Neutrophil (primary cell): ENCODE data around the gene CD248.
A peak's percentile ranks its signal among the peaks of the same experiment; 100 is the strongest.
"Not testable (repeated sequence)": the region's sequence is repeated elsewhere in the genome, so short reads cannot be mapped to it uniquely, and the experiment has no call there.

ENCODE experiments used
- H3K27ac ChIP-seq: fragments of 200-600 bp; sonication (generic); 2 replicates; pipeline ENCODE4 v1.5.1; 2016; ENCODE audit warnings: mild to moderate bottlenecking, moderate library complexity
- H3K27me3 ChIP-seq: fragments of 200-600 bp; sonication (generic); 2 replicates; pipeline ENCODE4 v1.6.0; 2016; ENCODE audit warnings: mild to moderate bottlenecking
- H3K36me3 ChIP-seq: fragments of 200-600 bp; sonication (generic); 2 replicates; pipeline ENCODE4 v1.5.1; 2017
- H3K4me1 ChIP-seq, 2 experiments: fragments of 200-600 bp in 1 of 2; sonication (generic) in 1 of 2; 1 replicate in 1 of 2; 2 replicates in 1 of 2; pipeline versions ENCODE4 v1.5.1 to v1.6.1; 2013 to 2016; ENCODE audit warnings: low read depth in 1 of 2, low read length in 1 of 2, mild to moderate bottlenecking in 1 of 2, moderate library complexity in 1 of 2; ENCODE audit not compliant: control insufficient read depth in 1 of 2, insufficient read depth in 1 of 2
- H3K4me3 ChIP-seq, 2 experiments: fragments of 200-600 bp in 1 of 2; sonication (generic) in 1 of 2; 1 replicate in 1 of 2; 2 replicates in 1 of 2; pipeline ENCODE4 v1.5.1; 2013 to 2016; ENCODE audit warnings: low read depth in 1 of 2, low read length in 1 of 2, mild to moderate bottlenecking in 1 of 2, moderate library complexity in 1 of 2
- H3K9me3 ChIP-seq: fragments of 200-600 bp; sonication (generic); 2 replicates; pipeline ENCODE4 v1.5.1; 2016
- TF ChIP-seq, protein P1 (sequence below): fragments of 200-600 bp; sonication (generic); IDR thresholded peaks from 2 replicates; pipeline ENCODE4 v1.5.1; 2016; ENCODE audit warnings: antibody characterized with exemption

Gene CD248

DNA sequence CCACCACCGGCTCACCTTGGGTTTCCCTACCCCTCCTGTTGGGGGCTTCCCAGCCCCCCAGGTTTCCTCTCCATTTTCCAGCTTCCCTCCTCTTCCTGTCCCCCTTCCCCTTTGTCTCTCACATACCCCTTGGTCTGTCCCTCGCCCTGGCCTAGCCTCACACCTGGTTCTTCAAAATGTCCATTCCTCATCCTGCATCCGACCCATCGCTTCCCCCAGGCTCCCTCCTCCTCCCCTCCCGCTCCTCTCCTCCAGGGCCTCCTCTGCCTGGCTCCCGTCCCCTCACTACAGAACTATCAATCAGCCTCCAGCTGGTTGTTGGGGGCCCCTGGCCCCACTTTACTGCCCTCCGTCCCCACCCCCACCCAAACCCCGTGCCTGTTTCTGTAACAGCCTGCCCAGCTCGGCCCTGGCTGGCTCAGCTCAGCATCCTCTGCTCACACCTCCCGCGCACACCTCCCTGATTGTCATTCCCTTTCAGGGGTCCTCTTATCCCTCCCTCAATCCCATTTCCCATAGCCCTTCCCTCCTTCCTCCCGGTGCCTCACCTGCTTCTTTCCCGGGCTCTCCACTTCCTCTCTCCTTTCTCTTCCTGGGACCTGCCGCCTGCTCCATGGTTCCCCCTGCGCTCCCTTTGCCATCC is 37.6 kb downstream of the CD248 start:
- H3K4me3 ChIP-seq: no peak overlapping the region
- peaks cover 32% of the 10 kb centered on the region for H3K27me3 ChIP-seq
- peaks cover 16 to 29% of the 10 kb centered on the region in 2 experiments for H3K4me1 ChIP-seq
- no peak overlapping the region for H3K27ac ChIP-seq
- TF ChIP-seq, protein P1, sequence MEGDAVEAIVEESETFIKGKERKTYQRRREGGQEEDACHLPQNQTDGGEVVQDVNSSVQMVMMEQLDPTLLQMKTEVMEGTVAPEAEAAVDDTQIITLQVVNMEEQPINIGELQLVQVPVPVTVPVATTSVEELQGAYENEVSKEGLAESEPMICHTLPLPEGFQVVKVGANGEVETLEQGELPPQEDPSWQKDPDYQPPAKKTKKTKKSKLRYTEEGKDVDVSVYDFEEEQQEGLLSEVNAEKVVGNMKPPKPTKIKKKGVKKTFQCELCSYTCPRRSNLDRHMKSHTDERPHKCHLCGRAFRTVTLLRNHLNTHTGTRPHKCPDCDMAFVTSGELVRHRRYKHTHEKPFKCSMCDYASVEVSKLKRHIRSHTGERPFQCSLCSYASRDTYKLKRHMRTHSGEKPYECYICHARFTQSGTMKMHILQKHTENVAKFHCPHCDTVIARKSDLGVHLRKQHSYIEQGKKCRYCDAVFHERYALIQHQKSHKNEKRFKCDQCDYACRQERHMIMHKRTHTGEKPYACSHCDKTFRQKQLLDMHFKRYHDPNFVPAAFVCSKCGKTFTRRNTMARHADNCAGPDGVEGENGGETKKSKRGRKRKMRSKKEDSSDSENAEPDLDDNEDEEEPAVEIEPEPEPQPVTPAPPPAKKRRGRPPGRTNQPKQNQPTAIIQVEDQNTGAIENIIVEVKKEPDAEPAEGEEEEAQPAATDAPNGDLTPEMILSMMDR: no peak
- H3K36me3 ChIP-seq: peaks cover 34% of the 10 kb centered on the region
- no peaks in the 10 kb centered on the region for H3K9me3 ChIP-seq

DNA sequence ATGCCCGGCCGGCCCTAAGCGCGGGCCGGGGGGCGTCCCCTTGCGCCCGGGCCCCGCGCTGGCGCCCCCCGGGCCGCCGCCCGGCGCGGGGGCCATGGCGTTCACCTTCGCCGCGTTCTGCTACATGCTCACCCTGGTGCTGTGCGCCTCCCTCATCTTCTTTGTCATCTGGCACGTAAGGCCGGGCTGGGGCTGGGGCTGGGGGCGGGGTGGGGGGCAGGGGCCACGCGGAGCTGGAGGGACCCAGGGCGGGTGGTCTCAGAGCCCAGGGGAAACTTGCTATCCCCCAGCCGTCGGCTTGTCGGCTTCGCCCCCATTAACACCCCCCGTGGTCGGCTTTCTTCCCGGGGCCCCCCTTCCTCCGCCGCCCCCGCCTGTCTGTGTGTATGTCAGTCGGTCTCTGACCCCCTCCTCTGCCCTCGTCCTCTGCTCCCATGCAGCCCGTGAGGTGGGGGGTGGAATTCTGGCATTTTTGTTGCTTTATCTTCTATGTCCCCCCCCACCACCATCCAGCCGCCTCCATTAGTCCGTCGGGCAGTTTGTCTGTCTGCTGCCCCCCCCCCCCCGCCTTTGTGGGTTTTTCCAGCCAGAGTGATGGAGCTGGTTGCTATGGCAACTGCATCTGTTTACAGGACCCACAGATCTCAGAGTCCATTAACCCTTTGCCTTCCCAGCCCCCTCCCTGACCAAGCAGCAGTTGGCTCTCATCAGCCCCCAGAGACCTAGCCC is 38.3 kb downstream of the CD248 start:
- Histone ChIP-seq H3K36me3 (peaks cover 41% of the 10 kb centered on the region), H3K4me3 (no peak overlapping the region), H3K9me3 (no peaks in the 10 kb centered on the region), H3K4me1 (peaks cover 16 to 29% of the 10 kb centered on the region in 2 experiments), H3K27me3 (peaks cover 32% of the 10 kb centered on the region), H3K27ac (no peak overlapping the region)
- TF ChIP-seq, protein P1: no peak

DNA sequence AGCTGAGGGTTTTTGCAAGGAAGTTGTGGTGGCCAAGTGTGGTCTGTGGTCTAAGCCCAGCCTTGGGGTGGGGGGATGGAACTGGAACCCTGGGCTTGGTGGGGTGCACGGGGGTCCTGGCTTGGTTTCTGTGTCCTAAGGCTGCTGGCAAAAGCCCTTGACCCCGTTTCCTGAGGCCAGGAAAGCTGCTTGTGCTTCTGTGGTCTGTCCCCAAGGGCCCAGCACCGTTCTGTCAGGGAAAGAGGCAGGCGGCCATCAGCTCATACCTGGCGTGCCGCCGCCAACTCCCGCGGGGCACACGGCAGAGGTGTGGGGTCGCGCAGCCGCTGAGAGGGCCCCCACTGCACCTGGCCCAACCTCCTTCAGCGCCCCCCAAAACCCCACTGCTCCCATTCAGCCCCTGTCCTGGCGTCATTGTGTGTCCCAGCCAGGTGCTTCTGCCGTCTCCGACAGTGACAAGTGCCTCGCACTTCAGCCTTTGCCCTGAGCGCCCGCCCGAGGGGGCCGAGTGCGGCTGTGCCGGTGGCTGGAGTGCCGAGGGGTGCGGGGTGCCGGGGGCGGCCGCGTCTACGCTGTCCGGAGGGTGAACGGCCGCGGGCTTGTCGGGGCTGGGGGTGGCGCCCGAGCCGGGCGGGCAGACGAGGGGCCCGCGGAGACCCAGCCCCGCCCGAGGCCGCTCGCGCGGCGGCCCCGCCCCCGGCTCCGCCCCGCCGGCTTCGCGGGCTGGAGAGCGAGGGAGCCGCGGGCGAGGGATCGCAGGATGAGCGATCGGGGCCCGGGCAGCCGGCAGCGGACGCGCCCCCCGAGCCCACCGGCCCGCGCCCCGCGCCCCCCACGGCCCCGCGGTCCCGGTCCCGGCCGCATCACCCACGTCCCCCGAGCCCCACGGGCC is 39.1 kb downstream of the CD248 start, which contains the start of gene CNIH2:
Gene CNIH2, plus strand, starts transcription at position 705 of the 892 bp plus-strand sequence. CDS start 282 bp downstream, outside the sequence.
- Histone ChIP-seq H3K27ac (peak within 1 kb of the TSS; percentile 20), H3K36me3 (peaks cover 49% of the 10 kb centered on the region), H3K9me3 (no peaks in the 10 kb centered on the region), H3K4me1 (peaks cover 15 to 26% of the 10 kb centered on the region in 2 experiments), H3K4me3 (peak within 1 kb of the TSS in 1 of 2 experiments; percentile 24), H3K27me3 (peaks cover 32% of the 10 kb centered on the region)
- TF ChIP-seq, protein P1: no peak

DNA sequence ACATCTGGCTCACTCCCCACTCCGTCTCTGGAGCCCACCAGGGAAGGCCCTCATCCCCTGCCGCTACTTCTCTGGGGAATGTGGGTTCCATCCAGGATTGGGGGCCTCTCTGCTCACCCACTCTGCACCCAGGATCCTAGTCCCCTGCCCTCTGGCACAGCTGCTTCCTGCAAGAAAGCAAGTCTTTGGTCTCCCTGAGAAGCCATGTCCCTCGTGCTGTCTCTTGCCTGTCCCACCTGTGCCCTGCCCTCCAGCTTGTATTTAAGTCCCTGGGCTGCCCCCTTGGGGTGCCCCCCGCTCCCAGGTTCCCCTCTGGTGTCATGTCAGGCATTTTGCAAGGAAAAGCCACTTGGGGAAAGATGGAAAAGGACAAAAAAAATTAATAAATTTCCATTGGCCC is 39.8 kb downstream of the CD248 start:
- not testable (repeated sequence) for H3K27ac ChIP-seq, H3K4me3 ChIP-seq, H3K9me3 ChIP-seq
- peaks cover 55% of the 10 kb centered on the region for H3K36me3 ChIP-seq
- H3K27me3 ChIP-seq: peaks cover 32% of the 10 kb centered on the region
- H3K4me1 ChIP-seq: peaks cover 12 to 19% of the 10 kb centered on the region in 2 experiments

DNA sequence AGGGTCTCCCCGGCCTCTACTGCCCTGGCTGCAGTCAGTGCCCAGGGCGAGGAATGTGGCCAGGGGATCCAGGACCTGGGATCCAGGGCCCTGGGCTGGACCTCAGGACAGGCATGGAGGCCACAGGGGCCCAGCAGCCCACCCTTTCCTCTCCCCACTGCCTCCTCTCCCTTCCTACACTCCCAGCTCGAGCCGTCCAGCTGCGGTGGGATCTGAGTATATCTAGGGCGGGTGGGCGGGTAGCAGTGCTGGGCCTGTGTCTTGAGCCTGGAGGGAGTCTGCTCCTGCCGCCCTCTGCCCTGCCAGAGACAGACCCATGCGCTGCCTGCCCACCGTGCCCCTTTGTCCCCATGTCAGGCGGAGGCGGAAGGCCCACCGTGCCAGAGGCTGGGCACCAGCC is 40.2 kb downstream of the CD248 start:
- not testable (repeated sequence) for H3K9me3 ChIP-seq, H3K4me3 ChIP-seq, H3K27ac ChIP-seq
- H3K27me3 ChIP-seq: peaks cover 32% of the 10 kb centered on the region
- peaks cover 60% of the 10 kb centered on the region for H3K36me3 ChIP-seq
- peaks cover 8 to 15% of the 10 kb centered on the region in 2 experiments for H3K4me1 ChIP-seq

DNA sequence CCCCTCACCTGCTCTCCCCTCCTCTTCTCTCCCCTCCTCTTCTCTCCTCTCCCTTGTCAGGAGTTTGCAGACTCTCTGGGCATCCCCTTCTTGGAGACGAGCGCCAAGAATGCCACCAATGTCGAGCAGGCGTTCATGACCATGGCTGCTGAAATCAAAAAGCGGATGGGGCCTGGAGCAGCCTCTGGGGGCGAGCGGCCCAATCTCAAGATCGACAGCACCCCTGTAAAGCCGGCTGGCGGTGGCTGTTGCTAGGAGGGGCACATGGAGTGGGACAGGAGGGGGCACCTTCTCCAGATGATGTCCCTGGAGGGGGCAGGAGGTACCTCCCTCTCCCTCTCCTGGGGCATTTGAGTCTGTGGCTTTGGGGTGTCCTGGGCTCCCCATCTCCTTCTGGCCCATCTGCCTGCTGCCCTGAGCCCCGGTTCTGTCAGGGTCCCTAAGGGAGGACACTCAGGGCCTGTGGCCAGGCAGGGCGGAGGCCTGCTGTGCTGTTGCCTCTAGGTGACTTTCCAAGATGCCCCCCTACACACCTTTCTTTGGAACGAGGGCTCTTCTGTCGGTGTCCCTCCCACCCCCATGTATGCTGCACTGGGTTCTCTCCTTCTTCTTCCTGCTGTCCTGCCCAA is 40.7 kb downstream of the CD248 start:
- H3K27me3 ChIP-seq: peaks cover 32% of the 10 kb centered on the region
- H3K36me3 ChIP-seq: peaks cover 61% of the 10 kb centered on the region
- no peak overlapping the region for H3K27ac ChIP-seq
- H3K4me1 ChIP-seq: peaks cover 8 to 15% of the 10 kb centered on the region in 2 experiments
- H3K9me3 ChIP-seq: no peaks in the 10 kb centered on the region
- H3K4me3 ChIP-seq: no peak overlapping the region
- TF ChIP-seq, protein P1: no peak
